ENCODE results near the gene ADGRG3. TPM values are rescaled to one million over a fixed set of nuclear protein-coding genes. Genes with fewer than 3 reads are reported as not detected.

ADGRG3 gene
- total and polyA plus RNA-seq, 12 donors = 0.14 to 2.0 (median 0.45) TPM; not detected in 4

DNA sequence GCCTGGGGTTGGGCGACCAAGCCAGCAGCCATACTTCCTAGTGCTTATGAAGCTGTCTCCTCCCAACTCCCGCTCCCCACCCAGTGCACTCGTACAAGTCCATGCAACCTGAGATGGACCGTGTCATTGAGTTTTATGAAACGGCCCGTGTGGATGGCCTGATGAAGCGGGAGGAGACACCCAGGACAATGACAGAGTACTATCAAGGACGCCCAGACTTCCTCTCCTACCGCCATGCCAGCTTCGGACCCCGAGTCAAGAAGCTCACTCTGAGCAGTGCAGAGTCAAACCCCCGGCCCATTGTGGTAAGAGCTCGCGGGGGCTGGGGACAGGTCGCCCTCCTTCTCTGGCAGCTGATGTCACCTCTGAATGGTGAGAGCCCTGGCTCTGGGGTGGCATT lies 56.4 kb downstream of the ADGRG3 start:
- WGBS, 4 donors = 78 to 87% (median 85%) methylated on average over 7 to 15 of the region's 15 CpGs
- TF ChIP-seq, protein P1, sequence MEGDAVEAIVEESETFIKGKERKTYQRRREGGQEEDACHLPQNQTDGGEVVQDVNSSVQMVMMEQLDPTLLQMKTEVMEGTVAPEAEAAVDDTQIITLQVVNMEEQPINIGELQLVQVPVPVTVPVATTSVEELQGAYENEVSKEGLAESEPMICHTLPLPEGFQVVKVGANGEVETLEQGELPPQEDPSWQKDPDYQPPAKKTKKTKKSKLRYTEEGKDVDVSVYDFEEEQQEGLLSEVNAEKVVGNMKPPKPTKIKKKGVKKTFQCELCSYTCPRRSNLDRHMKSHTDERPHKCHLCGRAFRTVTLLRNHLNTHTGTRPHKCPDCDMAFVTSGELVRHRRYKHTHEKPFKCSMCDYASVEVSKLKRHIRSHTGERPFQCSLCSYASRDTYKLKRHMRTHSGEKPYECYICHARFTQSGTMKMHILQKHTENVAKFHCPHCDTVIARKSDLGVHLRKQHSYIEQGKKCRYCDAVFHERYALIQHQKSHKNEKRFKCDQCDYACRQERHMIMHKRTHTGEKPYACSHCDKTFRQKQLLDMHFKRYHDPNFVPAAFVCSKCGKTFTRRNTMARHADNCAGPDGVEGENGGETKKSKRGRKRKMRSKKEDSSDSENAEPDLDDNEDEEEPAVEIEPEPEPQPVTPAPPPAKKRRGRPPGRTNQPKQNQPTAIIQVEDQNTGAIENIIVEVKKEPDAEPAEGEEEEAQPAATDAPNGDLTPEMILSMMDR (IDR thresholded peaks at IDR 0.05) = no peak
- no peak for TF ChIP-seq POLR2A (IDR thresholded peaks at IDR 0.05)
- no peak for DNase-seq
- no peak overlapping the region for H3K4me3 ChIP-seq
- intact Hi-C loops (cut with DNase I) = loop anchor here (10.0 kb wide), 1 partner anchor 150 kb away; no protein-coding TSS in a partner anchor
- H3K4me1 ChIP-seq (replicated peaks in 1 of 2) = no peaks in the 10 kb centered on the region
- H3K36me3 ChIP-seq (replicated peaks in 1 of 2) = no peaks in the 10 kb centered on the region
- no peaks in the 10 kb centered on the region for H3K27me3 ChIP-seq
- no peak overlapping the region for H3K27ac ChIP-seq
- no peaks in the 10 kb centered on the region for H3K9me3 ChIP-seq (replicated peaks in 1 of 3)

DNA sequence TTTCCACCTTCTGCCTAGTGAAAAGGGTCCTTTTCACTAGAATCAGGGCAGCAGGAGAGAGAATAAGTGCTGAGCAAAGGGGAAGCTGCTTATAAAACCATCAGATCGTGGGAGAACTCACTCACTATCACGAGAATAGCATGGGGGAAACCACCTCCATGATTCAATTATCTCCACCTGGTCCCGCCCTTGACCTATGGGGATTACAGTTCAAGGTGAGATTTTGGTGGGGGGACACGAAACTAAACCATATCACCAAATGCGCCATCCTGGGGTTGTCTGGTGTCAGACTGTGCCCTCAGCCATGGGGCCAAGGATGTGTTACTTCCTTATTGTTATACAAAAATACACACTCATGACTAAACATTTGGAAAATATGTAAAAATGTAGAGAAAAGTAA lies 57.0 kb downstream of the ADGRG3 start:
- no peak for DNase-seq
- Histone ChIP-seq H3K36me3 (replicated peaks in 1 of 2) (no peaks in the 10 kb centered on the region), H3K27me3 (no peaks in the 10 kb centered on the region), H3K9me3 (replicated peaks in 1 of 3) (no peaks in the 10 kb centered on the region), H3K4me1 (replicated peaks in 1 of 2) (no peaks in the 10 kb centered on the region), H3K4me3 (no peak overlapping the region), H3K27ac (no peak overlapping the region)
- intact Hi-C loops (cut with DNase I) = loop anchor here (10.0 kb wide), 1 partner anchor 150 kb away; no protein-coding TSS in a partner anchor
- WGBS, 4 donors = 45 to 59% (median 53%) methylated on average over 5 of the region's 5 CpGs
- TF ChIP-seq POLR2A (IDR thresholded peaks at IDR 0.05) = no peak
- TF ChIP-seq, protein P1 (IDR thresholded peaks at IDR 0.05) = no peak

DNA sequence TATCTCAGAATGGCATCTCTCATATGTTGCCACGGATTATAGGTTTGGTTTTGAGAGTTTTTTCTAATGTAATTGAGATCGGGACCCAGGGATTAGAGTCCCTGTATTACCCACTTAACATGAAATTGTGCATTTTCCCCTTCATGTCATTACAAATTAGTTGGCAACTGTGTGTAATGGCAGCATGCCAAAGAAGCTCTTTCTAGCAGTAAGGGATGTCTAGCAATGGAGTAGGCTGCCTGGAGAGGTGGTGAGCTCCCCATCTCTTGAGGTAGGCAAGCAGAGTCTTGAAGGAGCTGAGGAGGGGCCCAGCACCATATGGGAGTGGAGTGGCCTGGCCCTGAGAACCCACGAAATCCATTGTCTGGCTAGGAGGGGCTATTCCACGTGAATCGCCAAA lies 57.4 kb downstream of the ADGRG3 start:
- peak in 1 of 7 donors; percentile 16 for DNase-seq
- Histone ChIP-seq H3K4me3 (no peak overlapping the region), H3K4me1 (replicated peaks in 1 of 2) (no peaks in the 10 kb centered on the region), H3K27me3 (no peaks in the 10 kb centered on the region), H3K36me3 (replicated peaks in 1 of 2) (no peaks in the 10 kb centered on the region), H3K27ac (no peak overlapping the region), H3K9me3 (replicated peaks in 1 of 3) (no peaks in the 10 kb centered on the region)
- intact Hi-C loops (cut with DNase I) = loop anchor here (10.0 kb wide), 1 partner anchor 151 kb away; no protein-coding TSS in a partner anchor
- TF ChIP-seq POLR2A (IDR thresholded peaks at IDR 0.05) = no peak
- TF ChIP-seq, protein P1 (IDR thresholded peaks at IDR 0.05) = no peak
- WGBS, 4 donors = 59 to 84% (median 79%) methylated on average over 2 to 5 of the region's 5 CpGs

DNA sequence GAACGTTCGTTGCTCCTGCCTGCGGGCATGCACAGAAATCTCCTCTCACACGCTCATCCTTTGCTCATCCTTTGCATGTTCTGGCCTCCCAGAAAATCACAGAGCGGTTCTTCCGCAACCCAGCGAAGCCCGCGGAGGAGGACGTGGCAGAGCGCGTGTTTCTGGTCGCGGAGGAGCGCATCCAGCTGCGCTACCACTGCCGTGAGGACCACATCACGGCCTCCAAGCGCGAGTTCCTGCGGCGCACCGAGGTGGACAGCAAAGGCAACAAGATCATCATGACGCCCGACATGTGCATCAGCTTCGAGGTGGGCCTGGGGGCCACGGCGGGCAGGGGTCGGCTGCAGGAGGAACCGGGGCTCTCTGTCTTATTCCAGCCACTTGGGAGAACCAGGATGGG lies 57.9 kb downstream of the ADGRG3 start:
- TF ChIP-seq, protein P1 (IDR thresholded peaks at IDR 0.05) = no peak
- TF ChIP-seq POLR2A (IDR thresholded peaks at IDR 0.05) = no peak
- intact Hi-C loops (cut with DNase I) = loop anchor here (10.0 kb wide), 1 partner anchor 151 kb away; no protein-coding TSS in a partner anchor
- 87 to 93% (median 88%) methylated on average over 24 to 30 of the region's 30 CpGs for WGBS, 4 donors

More for the DNA sequence above, 57.9 kb downstream of the ADGRG3 start:
- Histone ChIP-seq H3K9me3 (replicated peaks in 1 of 3) (no peaks in the 10 kb centered on the region), H3K4me1 (replicated peaks in 1 of 2) (no peaks in the 10 kb centered on the region), H3K27ac (no peak overlapping the region), H3K36me3 (replicated peaks in 1 of 2) (no peaks in the 10 kb centered on the region), H3K4me3 (no peak overlapping the region), H3K27me3 (no peaks in the 10 kb centered on the region)
- no peak for DNase-seq

Measured in adrenal gland (tissue), 12 donors.